HG02981 (cell line): ENCODE data around the gene SSTR3.
"Not testable (repeated sequence)": the region's sequence is repeated elsewhere in the genome, so short reads cannot be mapped to it uniquely, and the experiment has no call there.

Experiments used
- ATAC-seq: cut with Tn5 transposase; IDR thresholded peaks from one replicate; pipeline ENCODE4 v1.9.1; 2021; ENCODE audit warnings: mild to moderate bottlenecking, moderate library complexity; ENCODE audit not compliant: unreplicated experiment

SSTR3 gene

DNA sequence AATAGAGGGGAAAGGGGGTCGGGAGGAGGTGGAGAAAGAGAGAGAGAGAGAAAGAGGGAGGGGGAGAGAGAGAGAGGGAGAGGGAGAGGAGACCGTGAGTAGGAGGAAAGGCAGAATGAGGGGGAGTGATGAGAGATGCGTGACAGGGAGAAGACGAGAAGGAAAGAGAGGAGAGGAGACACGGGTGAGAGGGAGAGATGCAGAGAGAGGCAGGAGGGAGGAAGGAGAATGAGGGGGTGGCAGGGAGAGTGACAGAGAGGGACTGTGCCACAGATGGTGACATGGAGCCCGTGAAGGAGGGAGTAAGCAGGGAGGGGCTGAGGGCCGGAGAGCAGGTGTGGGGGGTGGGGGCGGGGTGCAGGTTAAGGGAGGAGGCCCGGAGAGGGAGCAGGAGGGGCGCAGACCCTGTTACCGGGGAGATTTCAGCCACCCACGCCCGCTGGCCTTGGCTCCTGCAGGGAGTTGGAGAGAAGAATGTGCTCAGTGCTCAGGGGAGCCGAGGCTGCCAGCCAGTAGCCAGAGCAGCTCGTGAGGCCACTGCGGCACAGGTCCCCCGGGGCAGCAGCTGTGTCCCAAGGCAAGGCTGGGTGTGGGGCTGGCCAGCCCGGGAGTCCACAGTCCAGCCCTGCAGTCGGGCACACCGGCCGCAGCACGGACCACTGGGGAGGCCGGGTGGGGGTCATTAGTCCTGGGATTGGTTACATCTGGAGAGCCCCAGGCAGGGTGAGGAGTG lies at the start of gene SSTR3:
SSTR3 (minus strand) TSS at position 304 of the 733 bp plus-strand sequence. CDS start 4,674 bp downstream, outside the sequence.
- no peak for ATAC-seq

DNA sequence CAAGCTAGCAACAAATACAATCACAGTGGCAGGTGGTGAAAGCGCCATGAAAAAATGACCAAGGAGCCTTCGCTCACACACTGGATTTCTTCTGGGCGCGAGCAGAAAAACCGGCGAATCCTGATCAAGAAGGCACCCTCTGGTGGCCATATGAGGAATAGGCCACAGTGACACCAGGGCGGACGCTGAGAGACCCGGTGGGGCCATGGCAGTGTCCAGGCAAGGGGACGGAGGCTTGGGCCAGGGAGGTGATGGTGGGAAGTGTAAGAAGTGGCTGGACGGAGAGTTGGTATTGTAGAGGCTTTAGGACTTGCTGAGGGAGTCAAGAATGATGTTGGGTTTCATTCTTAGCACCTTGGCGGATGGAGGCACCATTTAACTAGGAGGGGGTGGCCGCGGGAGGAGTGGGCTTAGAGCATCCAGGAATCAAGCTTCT lies 48.6 kb upstream of the SSTR3 start:
- ATAC-seq: no peak

DNA sequence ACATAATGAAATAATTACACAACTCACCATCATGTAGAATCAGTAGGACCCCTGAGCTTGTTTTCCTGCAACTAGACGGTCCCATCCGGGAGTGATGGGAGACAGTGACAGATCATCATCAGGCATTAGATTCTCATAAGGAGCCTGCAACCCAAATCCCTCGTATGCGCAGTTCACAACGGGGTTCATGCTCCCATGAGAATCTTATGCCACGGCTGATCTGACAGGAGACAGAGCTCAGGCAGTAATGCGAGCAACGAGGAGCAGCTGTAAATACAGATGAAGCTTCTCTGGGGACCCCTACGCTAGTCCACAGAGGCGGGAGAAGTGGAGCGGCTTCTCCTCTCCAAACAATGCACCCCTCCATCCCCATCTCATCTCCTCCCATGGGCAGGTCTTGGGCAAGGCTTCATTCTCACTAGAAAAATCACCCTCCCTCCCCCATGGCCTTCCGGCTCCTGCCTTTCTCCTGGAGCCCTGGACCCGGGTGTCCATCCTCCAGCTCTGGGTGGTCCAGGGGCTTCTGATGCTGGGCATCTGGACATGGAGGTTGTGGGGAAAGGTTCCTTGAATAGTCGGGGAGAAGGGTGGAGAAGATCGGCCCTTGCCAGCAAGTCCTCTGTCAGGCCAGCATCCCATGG lies 48.0 kb upstream of the SSTR3 start:
- ATAC-seq: no peak

DNA sequence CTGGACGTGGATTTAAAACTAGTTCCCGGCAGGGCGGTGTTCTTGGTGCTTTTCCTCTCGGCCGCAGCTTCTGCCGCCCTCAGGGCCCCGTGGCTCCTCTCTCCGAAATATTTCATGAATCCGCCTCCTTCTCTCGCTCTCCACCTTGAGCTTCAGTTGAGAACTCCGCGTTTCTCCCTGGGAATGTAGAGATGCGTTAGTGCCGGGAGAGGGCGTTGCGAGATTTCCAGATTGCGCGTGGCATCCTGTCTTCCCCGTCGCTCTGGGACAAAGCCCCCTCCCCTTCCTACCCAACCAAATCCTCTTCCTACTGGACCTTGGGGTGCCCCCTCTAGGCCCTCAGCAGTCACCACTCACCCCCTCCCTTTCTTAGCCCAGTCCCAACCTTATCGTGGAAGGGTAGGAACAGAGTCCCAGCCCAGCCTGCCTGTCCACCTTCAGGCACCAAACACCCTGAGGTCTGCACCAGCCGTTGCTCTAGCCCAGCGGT lies 47.3 kb upstream of the SSTR3 start:
- ATAC-seq: no peak

DNA sequence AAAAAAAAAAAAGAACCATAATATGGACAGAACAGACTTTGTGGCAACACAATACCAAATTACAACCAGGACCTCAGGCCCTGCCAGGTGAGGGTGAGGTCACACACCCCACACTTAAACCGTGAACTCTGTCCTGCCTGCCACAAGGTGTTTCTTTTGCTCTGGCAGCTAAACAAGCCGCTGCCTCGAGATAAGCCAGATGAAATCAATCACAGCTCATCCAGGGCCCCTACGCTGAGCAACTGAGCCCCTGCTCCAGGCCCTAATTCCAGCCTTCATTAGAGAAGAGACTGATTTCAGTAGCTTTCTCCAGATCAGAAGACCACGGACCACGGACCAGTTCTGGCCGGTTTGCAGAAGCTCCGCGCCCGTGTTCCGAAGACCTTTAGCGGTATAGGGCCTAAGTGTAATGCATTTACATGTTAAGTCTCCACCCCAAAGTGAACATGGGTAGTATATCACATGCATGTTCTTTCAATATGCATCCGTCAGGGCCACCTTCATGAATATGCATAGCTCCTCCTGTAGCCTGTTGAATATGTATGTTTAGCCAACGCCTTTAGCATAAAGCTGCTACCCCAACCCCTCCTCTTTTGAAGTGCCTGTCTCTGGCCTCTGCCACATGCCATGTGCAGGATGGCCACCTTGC lies 46.6 kb upstream of the SSTR3 start:
- no peak for ATAC-seq

DNA sequence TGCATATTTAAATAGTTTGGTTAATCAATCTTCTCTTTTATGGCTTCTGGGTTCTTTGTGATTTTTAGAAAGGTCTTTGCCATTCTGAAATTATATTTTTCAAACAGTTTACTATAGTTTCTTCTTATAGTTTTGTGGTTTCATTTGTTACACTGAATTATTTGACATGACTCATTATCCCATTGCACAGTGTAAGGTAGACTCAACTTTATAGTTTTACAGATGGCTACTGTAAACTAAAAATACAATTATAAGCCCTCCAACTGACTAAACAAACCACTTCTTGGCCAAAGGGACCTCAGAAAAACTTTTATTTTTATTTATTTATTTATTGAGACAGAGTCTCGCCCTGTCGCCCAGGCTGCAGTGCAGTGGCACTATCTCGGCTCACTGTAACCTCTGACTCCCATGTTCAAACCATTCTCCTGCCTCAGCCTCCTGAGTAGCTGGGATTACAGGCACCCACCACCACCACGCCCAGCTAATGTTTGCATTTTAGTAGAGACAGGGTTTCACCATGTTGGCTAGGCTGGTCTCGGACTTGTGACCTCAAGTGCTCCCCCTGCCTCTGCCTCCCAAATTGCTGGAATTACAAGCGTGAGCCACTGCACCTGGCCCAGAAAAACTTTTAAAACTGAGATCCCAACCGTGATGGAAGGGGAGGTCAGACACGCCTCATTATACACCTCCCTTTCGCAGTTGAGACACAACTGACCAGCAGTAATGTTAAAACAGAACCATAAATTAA lies 45.9 kb upstream of the SSTR3 start:
- no peak for ATAC-seq

DNA sequence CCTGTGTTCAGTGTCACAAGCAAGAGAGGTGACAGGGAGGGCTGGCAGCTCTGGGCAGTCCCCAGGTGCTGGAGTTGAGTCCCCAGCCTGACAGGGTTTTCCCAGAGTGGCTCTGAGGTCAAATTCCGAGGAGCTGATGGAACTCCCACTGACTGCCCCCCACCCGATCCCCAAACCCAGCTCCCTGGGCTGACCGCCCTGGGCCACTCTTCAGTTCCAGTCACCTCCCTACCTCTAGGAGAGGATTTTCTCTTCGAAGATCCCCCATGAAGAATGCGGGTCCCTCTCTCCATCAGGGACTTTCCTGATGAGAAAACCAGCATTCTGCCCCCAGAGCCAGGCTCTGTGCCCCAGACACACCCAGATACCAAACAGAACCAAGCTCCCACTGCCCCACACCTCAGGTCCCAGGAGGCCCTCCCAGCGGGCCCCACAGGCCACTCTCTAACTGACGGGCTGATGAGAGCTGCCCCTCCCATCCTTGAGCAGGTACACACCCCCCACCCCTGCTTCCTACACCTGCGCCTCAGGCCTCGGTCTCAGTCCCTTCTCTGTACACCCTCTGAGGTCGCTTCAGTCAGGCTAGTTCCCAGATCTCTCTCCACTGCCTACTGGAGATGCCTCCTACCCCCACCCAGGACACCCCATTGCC lies 43.9 kb upstream of the SSTR3 start:
- ATAC-seq: no peak

DNA sequence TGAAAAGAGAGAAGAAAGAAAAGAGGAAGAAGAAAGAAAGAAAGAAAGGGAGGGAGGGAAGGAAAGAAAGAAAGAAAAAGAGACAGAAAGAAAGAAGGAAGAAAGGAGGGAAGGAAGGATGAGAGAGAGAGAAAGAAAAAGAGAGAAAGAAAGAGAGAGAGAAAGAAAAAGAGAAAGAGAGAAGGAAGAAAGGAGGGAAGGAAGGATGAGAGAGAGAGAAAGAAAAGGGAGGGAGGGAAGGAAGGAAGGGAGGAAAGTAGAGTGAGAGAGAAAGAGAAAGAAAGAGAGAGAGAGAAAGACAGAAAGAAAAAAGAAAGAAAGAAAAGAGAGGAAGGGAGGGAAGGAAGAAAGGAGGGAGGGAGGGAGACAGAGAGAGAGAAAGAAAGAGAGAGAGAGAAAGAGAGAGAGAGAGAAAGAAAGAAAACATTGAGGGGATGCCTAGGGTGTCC lies 43.3 kb upstream of the SSTR3 start:
- ATAC-seq: no peak

DNA sequence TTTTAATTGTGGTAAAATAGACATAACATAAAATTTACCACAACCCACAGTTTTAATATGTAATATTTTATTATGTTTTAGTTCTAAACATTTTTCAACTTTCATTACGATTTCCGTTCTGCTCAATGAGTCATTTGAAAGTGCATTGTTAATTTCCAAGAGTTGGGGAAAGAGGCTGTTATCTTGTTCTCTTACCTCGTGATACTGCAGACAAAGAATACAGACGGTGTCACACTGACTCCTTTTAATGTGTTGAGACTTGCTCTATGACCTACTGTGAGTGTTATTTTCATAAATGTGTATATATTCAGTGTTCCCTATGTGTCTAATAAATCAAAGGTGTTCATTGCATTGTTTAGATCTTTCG lies 42.6 kb upstream of the SSTR3 start:
- ATAC-seq: no peak

DNA sequence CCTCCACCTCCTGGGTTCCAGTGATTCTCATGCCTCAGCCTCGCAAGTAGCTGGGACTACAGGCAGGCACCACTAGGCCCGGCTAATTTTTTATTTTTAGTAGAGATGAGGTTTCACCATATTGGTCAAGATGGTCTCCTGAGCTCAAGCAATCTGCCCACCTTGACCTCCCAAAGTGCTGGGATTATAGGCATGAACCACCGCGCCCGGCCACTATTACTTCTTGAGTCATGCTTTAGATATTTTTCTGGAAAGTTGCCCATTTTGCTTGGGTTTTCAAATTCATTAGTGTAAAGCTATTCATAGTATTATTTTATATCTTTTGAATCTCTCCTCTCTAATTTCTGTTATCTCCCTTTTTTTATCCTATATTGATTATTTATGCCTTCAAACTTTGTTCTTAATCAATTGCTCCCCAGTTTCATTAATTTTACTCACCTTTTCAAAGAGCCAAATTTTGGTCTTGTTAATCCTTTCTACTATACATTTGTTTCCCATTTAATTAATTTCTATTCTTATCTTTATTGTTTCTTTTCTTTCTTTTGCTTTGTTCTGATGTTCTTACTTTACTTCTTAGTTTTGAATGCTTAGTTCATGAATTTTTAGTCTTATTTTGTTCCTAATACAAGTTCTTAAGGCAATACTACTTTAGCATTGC lies 42.1 kb upstream of the SSTR3 start:
- no peak for ATAC-seq

DNA sequence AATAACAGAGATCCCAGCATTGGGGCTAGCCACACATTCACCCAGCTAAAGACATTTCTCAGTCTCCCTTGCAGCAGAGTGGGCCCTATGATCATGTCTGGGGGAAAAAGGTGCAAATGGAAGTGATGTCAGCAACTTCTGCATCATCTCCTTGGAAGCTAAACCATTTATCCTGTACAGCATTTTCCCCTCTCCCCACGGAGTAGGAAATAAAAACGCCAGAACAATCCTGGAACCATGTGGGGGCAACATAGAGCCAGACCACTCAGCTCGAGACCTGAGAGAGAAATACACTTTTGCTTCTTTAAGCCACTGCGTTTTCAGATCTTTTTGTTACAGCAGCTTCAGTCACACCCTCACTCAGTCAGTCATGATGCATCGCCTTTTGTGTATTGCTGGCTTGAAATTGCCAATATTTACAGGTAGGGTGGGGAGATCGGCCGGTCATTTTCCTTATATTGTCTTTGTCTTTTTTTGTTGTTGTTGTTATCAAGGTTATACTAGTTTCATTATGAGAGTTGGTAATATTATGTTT lies 40.9 kb upstream of the SSTR3 start:
- no peak for ATAC-seq

DNA sequence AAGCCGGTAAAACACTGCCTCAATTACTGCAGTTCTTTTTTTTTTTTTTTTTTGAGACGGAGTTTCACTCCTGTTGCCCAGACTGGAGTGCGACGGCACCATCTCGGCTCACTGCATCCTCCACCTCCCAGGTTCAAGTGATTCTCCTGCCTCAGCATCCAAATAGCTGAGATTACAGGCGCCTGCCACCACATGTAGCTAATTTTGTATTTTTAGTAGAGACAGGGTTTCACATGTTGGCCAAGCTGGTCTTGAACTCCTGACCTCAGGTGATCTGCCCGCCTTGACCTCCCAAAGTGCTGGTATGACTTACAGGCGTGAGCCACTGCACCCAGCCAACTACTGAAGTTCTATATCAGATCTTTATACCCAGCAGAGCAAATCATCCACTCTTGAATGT lies 39.6 kb upstream of the SSTR3 start:
- ATAC-seq: not testable (repeated sequence)

DNA sequence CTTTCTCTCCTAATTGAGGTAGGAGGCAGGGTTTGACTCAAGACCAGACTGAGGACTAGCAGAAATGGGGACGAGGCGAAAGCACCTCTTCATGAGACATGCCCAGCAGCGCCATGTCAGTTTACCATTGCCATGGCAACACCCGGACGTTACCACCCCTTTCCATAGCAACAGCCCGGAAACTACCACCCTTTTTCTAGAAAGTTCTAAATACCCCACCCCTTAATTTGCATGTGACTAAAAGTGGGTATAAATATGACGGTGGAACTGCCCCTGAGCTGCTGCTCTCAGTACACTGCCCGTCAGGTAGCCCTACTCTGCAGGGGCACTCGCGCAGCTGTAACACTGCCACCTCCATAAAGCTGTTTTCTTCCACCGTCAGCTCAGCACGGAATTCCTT lies 37.7 kb upstream of the SSTR3 start:
- ATAC-seq: no peak

DNA sequence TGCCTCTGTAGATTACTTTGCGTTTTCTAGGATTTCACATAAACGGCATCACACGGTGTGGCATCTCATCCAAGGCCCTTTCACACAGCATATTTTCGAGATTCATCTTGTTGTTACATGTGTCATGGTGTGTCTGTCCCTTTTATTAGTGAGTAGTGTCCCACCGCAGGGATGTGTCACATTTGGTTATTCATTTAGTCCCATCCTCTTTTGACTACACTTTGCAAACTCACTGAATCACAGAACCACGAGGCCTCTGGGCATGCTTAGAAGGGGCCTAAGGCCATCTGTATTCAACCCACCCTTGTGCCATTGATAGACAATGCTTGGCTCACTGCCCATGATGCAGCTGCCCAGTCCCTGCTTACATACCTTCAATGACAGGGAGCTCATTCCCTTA lies 36.0 kb upstream of the SSTR3 start:
- ATAC-seq: no peak

DNA sequence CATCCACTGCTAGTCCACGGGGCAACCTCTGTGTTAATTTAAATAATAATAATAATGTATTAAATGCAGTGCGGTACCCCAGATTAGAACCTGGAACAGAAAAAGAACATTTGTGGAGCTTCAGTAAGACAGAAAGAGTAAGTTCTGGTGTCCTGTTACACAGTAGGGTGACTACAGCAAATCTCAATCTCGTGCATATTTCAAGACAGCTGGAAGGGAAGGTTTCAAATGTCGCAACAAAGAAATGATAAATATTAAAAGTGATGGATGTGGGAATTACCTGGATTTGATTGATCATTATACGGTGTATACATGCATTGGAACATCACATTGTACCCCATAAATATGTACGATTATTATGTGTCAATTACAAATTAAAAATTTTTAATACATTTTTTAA lies 33.5 kb upstream of the SSTR3 start:
- no peak for ATAC-seq

DNA sequence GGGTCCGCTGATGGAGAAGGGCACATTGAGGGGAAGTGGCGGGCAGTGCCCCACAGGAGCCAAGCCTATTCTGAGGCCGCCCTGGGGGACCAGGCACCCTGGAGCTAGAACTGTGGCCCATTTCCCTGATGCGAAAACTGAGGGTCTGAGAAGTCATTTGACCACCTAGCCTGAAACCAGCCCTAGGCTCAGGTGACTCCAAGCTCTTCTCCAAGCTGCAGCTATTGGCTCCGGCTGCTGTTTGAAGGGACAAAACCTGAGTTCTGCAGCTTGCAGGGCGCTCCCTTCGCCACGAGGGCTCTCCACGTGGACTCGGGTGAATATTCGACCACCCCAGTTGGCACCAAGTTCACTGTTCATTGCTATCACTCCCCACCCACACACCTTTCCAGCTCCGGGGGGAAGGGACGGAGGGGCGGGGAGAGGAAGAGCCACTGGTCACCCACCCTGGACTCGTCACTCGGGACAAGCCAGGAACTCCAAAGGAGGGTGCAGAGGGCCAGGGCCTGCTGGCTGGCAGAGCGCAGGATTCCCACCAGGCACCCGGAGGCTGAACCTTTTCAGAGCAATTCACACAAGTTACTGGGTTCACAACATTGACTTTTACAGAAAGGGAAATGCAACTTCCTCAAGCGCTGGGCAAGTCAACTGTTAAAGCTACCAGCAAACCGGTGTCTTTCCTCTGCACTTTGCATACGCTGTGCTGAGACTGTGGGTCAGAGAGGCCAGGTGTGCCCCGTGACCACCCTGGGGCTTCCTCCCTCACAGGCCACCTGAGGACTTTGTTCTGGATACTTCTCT lies 32.8 kb upstream of the SSTR3 start:
- ATAC-seq: peak; percentile 30

DNA sequence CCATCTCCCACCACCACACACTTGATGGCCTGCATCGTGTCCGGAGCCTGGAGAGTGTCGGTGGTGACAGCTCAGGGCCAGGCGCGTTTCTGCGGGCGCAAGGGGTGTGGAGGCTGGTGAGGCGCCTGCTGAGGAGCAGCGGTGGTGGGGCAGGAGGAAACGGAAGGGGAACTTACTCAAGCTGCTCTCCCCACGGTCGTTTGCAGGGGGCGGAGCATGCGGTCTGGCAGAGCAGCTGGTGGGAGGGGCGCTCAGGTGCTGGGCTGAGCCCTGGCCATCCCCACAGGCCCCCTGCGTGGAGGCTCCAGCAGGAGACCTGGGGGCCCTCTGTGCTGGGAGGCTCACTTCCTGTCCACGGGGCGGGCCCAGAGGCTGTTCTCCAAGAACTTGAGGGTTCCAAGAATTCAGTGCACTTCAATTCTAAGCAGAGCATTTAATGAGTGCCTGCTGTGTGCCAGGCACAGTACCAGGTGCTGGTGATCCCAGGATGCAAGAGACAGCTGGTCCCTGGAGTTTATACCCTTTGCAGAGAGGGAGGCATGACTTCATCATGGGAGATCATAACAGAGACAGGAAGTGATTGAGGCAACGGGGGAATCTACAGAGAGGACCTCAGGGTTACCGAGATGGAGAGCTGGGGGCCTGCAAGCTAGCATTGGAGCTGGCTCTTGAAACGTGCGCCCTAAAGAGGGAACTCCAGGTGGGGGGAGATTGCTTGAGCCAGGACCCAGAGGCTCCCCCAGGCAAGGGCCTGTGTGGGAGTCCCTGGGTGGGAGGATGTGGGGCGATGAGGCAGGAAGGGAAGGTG lies 32.0 kb upstream of the SSTR3 start, which contains the start of gene RAC2:
RAC2 (minus strand) TSS at position 156 of the 808 bp plus-strand sequence; CDS start at position 35, 121 bp downstream.
- peak; percentile 41 for ATAC-seq
